T-helper 1 cell treated with Interleukin-12 subunit alpha and Interleukin-12 subunit beta and Interleukin-4 antibody, amounts not matched to agents 30 μg/mL and 1 μg/mL, for 36 hours (primary cell): Measurements from ENCODE around the gene CUBN.

Experiments used
- H3K27ac Mint-ChIP-seq: one replicate; pipeline ENCODE4 v1.8.0; 2021; ENCODE audit warnings: mild to moderate bottlenecking, mixed read lengths
- H3K27me3 Mint-ChIP-seq: one replicate; pipeline ENCODE4 v1.8.0; 2021; ENCODE audit warnings: low read depth, mixed read lengths
- H3K36me3 Mint-ChIP-seq: one replicate; pipeline ENCODE4 v1.8.0; 2021; ENCODE audit warnings: low read depth, mixed read lengths
- H3K4me1 Mint-ChIP-seq: one replicate; pipeline ENCODE4 v1.8.0; 2021; ENCODE audit warnings: low read depth, mixed read lengths
- H3K4me3 Mint-ChIP-seq: one replicate; pipeline ENCODE4 v1.8.0; 2021; ENCODE audit warnings: mild to moderate bottlenecking, moderate library complexity, mixed read lengths
- H3K9me3 Mint-ChIP-seq: one replicate; pipeline ENCODE4 v1.8.0; 2021; ENCODE audit warnings: mixed read lengths

CUBN gene

GRCh38 chr10:17151716-17152115, 22.1 kb upstream of the CUBN start:
- Mint-ChIP-seq H3K4me3 (no peak overlapping the region), H3K27me3 (no peaks in the 10 kb centered on the region), H3K4me1 (no peaks in the 10 kb centered on the region), H3K9me3 (no peaks in the 10 kb centered on the region), H3K36me3 (no peaks in the 10 kb centered on the region), H3K27ac (no peak overlapping the region)

GRCh38 chr10:17147884-17148489, 18.4 kb upstream of the CUBN start:
- H3K36me3 Mint-ChIP-seq: no peaks in the 10 kb centered on the region
- H3K9me3 Mint-ChIP-seq: no peaks in the 10 kb centered on the region
- H3K27ac Mint-ChIP-seq: no peak overlapping the region
- no peaks in the 10 kb centered on the region for H3K27me3 Mint-ChIP-seq
- H3K4me1 Mint-ChIP-seq: peaks cover 11% of the 10 kb centered on the region
- no peak overlapping the region for H3K4me3 Mint-ChIP-seq

GRCh38 chr10:17146892-17147291, 17.3 kb upstream of the CUBN start:
- Mint-ChIP-seq H3K27ac (no peak overlapping the region), H3K36me3 (no peaks in the 10 kb centered on the region), H3K4me3 (no peak overlapping the region), H3K27me3 (no peaks in the 10 kb centered on the region), H3K9me3 (no peaks in the 10 kb centered on the region), H3K4me1 (peaks cover 11% of the 10 kb centered on the region)

GRCh38 chr10:17145239-17145638, 15.6 kb upstream of the CUBN start:
- Mint-ChIP-seq H3K36me3 (no peaks in the 10 kb centered on the region), H3K9me3 (peaks cover 4% of the 10 kb centered on the region), H3K27me3 (peaks cover 5% of the 10 kb centered on the region), H3K4me3 (no peak overlapping the region), H3K4me1 (peaks cover 15% of the 10 kb centered on the region), H3K27ac (no peak overlapping the region)

- Mint-ChIP-seq H3K27me3 (peaks cover 5% of the 10 kb centered on the region), H3K36me3 (no peaks in the 10 kb centered on the region), H3K27ac (peak overlapping the region; percentile 20), H3K9me3 (peaks cover 4% of the 10 kb centered on the region), H3K4me1 (peaks cover 15% of the 10 kb centered on the region), H3K4me3 (no peak overlapping the region)
These were observed 15.1 kb upstream of the CUBN start for GRCh38 chr10:17144757-17145156.

- H3K27ac Mint-ChIP-seq: no peak overlapping the region
These were observed 14.4 kb upstream of the CUBN start for GRCh38 chr10:17144032-17144431.

GRCh38 chr10:17143055-17143690, 13.6 kb upstream of the CUBN start:
- Mint-ChIP-seq H3K9me3 (peaks cover 4% of the 10 kb centered on the region), H3K27me3 (peaks cover 12% of the 10 kb centered on the region), H3K4me1 (peaks cover 15% of the 10 kb centered on the region), H3K36me3 (no peaks in the 10 kb centered on the region), H3K4me3 (no peak overlapping the region), H3K27ac (no peak overlapping the region)

More at GRCh38 chr10:17144032-17144431, 14.4 kb upstream of the CUBN start:
- H3K27me3 Mint-ChIP-seq: peaks cover 11% of the 10 kb centered on the region
- H3K4me3 Mint-ChIP-seq: no peak overlapping the region
- peaks cover 15% of the 10 kb centered on the region for H3K4me1 Mint-ChIP-seq
- H3K9me3 Mint-ChIP-seq: peaks cover 4% of the 10 kb centered on the region
- no peaks in the 10 kb centered on the region for H3K36me3 Mint-ChIP-seq

GRCh38 chr10:17141504-17142229, 12.1 kb upstream of the CUBN start:
- Mint-ChIP-seq H3K27ac (no peak overlapping the region), H3K9me3 (peaks cover 4% of the 10 kb centered on the region), H3K4me3 (no peak overlapping the region), H3K36me3 (no peaks in the 10 kb centered on the region), H3K27me3 (peaks cover 12% of the 10 kb centered on the region), H3K4me1 (peaks cover 15% of the 10 kb centered on the region)

GRCh38 chr10:17140386-17140761, 10.8 kb upstream of the CUBN start:
- Mint-ChIP-seq H3K36me3 (no peaks in the 10 kb centered on the region), H3K27ac (no peak overlapping the region), H3K4me1 (peaks cover 15% of the 10 kb centered on the region), H3K27me3 (peaks cover 12% of the 10 kb centered on the region), H3K4me3 (no peak overlapping the region), H3K9me3 (peaks cover 4% of the 10 kb centered on the region)

GRCh38 chr10:17138460-17139042, 8.9 kb upstream of the CUBN start:
- no peak overlapping the region for H3K27ac Mint-ChIP-seq
- peaks cover 20% of the 10 kb centered on the region for H3K27me3 Mint-ChIP-seq
- H3K4me3 Mint-ChIP-seq: no peak overlapping the region

GRCh38 chr10:17134737-17135260, 5.2 kb upstream of the CUBN start:
- Mint-ChIP-seq H3K4me3 (no peak overlapping the region), H3K9me3 (no peaks in the 10 kb centered on the region), H3K27ac (no peak overlapping the region), H3K27me3 (peaks cover 30% of the 10 kb centered on the region), H3K4me1 (no peaks in the 10 kb centered on the region), H3K36me3 (no peaks in the 10 kb centered on the region)

More at GRCh38 chr10:17138460-17139042, 8.9 kb upstream of the CUBN start:
- H3K4me1 Mint-ChIP-seq: peaks cover 5% of the 10 kb centered on the region
- no peaks in the 10 kb centered on the region for H3K36me3 Mint-ChIP-seq
- peaks cover 4% of the 10 kb centered on the region for H3K9me3 Mint-ChIP-seq

GRCh38 chr10:17134282-17134681, 4.7 kb upstream of the CUBN start:
- H3K27me3 Mint-ChIP-seq: peaks cover 26% of the 10 kb centered on the region
- no peaks in the 10 kb centered on the region for H3K9me3 Mint-ChIP-seq
- H3K27ac Mint-ChIP-seq: no peak overlapping the region

GRCh38 chr10:17128261-17128660, 1.4 kb downstream of the CUBN start:
- Mint-ChIP-seq H3K4me1 (peaks cover 6% of the 10 kb centered on the region), H3K27me3 (peaks cover 18% of the 10 kb centered on the region), H3K9me3 (no peaks in the 10 kb centered on the region), H3K4me3 (no peak overlapping the region), H3K27ac (no peak overlapping the region), H3K36me3 (no peaks in the 10 kb centered on the region)

More at GRCh38 chr10:17134282-17134681, 4.7 kb upstream of the CUBN start:
- Mint-ChIP-seq H3K36me3 (no peaks in the 10 kb centered on the region), H3K4me3 (no peak overlapping the region), H3K4me1 (no peaks in the 10 kb centered on the region)

GRCh38 chr10:17126327-17126726, 3.3 kb downstream of the CUBN start:
- Mint-ChIP-seq H3K36me3 (no peaks in the 10 kb centered on the region), H3K27me3 (peaks cover 10% of the 10 kb centered on the region), H3K4me3 (no peak overlapping the region), H3K4me1 (peaks cover 6% of the 10 kb centered on the region), H3K9me3 (no peaks in the 10 kb centered on the region), H3K27ac (no peak overlapping the region)
